ENCODE data around the gene MLH1. TPM values are rescaled to one million over a fixed set of nuclear protein-coding genes. Genes with fewer than 3 reads are reported as not detected.

Gene MLH1
- total RNA-seq, 1 experiment from 2014 or later = 79.7 TPM

GRCh38 chr3:36991923-36992805 lies 1.2 kb upstream of the MLH1 start:
- no peak for TF ChIP-seq EZH2 (IDR thresholded peaks at IDR 0.05; ENCODE audit: low read length, unreplicated experiment)
- no peak for TF ChIP-seq CTCF (conservative IDR thresholded peaks at IDR 0.05; ENCODE audit: low read depth, low read length)
- no peak for TF ChIP-seq EZH2phosphoT487 (IDR thresholded peaks at IDR 0.05; ENCODE audit: borderline replicate concordance, low read length)
- Histone ChIP-seq H3K9me2 (replicated peaks; ENCODE audit: low read length) (no peaks in the 10 kb centered on the region), H3K27ac (ENCODE audit: low read length) (peak overlapping the region; percentile 70), H2AFZ (ENCODE audit: low read length) (peak overlapping the region; percentile 63), H4K20me1 (ENCODE audit: low read length) (peaks cover 44% of the 10 kb centered on the region), H3F3A (ENCODE audit: low read length, unreplicated experiment) (no peaks in the 10 kb centered on the region), H3K4me1 (ENCODE audit: insufficient read depth, low read length) (peaks cover 33% of the 10 kb centered on the region), H3K4me3 (ENCODE audit: low read length) (peak overlapping the region; percentile 83), H3K79me2 (ENCODE audit: low read length) (peaks cover 68% of the 10 kb centered on the region), H3K9me3 (ENCODE audit: low read length) (no peaks in the 10 kb centered on the region), H3K36me3 (ENCODE audit: low read depth, low read length) (peaks cover 13% of the 10 kb centered on the region; the same call in 1 of the 2 replicates), H3K9ac (ENCODE audit: low read length) (peak overlapping the region; percentile 90), H3K4me2 (ENCODE audit: low read length) (peak overlapping the region; percentile 86), H3K27me3 (ENCODE audit: low read length) (no peaks in the 10 kb centered on the region)
- no peak for ATAC-seq
- DNase-seq = peak; percentile 33
- BruUV-seq (replicated peaks) = TSS peak; percentile 60
- POLR2A ChIA-PET (ENCODE audit: unreplicated experiment) = interaction anchor here (0.5 to 1.3 kb wide), 6 partner anchors 33 to 1458 kb away, joined by 3 to 7 read pairs (median 4); no protein-coding TSS in a partner anchor
- CTCF ChIA-PET = interaction anchor here (0.6 to 1.5 kb wide), 5 partner anchors 10 to 221 kb away, joined by 3 to 8 read pairs (median 5); no protein-coding TSS in a partner anchor
- intact Hi-C loops (cut with micrococcal nuclease) = loop anchor here (2.0 kb wide), 1 partner anchor 191 kb away; no protein-coding TSS in a partner anchor

- Histone ChIP-seq H4K20me1 (ENCODE audit: low read length) (peaks cover 44% of the 10 kb centered on the region), H3K36me3 (ENCODE audit: low read depth, low read length) (peaks cover 16% of the 10 kb centered on the region), H3K27me3 (ENCODE audit: low read length) (no peaks in the 10 kb centered on the region), H3K9me2 (replicated peaks; ENCODE audit: low read length) (no peaks in the 10 kb centered on the region), H3K4me1 (ENCODE audit: insufficient read depth, low read length) (peaks cover 33% of the 10 kb centered on the region), H3K4me2 (ENCODE audit: low read length) (peak within 1 kb of the TSS; percentile 94), H3K9ac (ENCODE audit: low read length) (peak within 1 kb of the TSS; percentile 93), H3F3A (ENCODE audit: low read length, unreplicated experiment) (no peaks in the 10 kb centered on the region), H3K79me2 (ENCODE audit: low read length) (peaks cover 67% of the 10 kb centered on the region), H3K9me3 (ENCODE audit: low read length) (no peaks in the 10 kb centered on the region), H3K4me3 (ENCODE audit: low read length) (peak within 1 kb of the TSS; percentile 83), H2AFZ (ENCODE audit: low read length) (peak within 1 kb of the TSS; percentile 88), H3K27ac (ENCODE audit: low read length) (peak within 1 kb of the TSS; percentile 82)
- DNase-seq (no peak), ATAC-seq (peak; percentile 91)
- intact Hi-C loops (cut with micrococcal nuclease) = loop anchor here (1.0 to 2.0 kb wide), 2 partner anchors 35 to 190 kb away; no protein-coding TSS in a partner anchor
- TF ChIP-seq CTCF (conservative IDR thresholded peaks at IDR 0.05; ENCODE audit: low read depth, low read length) (0 out of 2 replicates have a peak, but pooled peaks have one; percentile 34), EZH2 (IDR thresholded peaks at IDR 0.05; ENCODE audit: low read length, unreplicated experiment) (no peak)
- ChIA-PET POLR2A (ENCODE audit: unreplicated experiment) (interaction anchor here (0.5 to 1.3 kb wide), 8 partner anchors 12 to 1500 kb away, joined by 3 to 7 read pairs (median 4); no protein-coding TSS in a partner anchor), CTCF (interaction anchor here (0.6 to 1.5 kb wide), 5 partner anchors 9 to 220 kb away, joined by 3 to 8 read pairs (median 5); no protein-coding TSS in a partner anchor)
- BruUV-seq (replicated peaks) = no TSS peak
Observed at GRCh38 chr3:36992806-36993325, 452 bp upstream of the MLH1 start, which contains the start of gene EPM2AIP1. Gene EPM2AIP1 (minus strand): TSS chr3:36993131. CDS start chr3:36993077, 54 bp downstream.

All from PC-3 (cell line).